GM18867 (cell line): Measurements from ENCODE around the gene MYO1F.
"Not testable (repeated sequence)": the region's sequence is repeated elsewhere in the genome, so short reads cannot be mapped to it uniquely, and the experiment has no call there.

Experiments used
- ATAC-seq: cut with Tn5 transposase; IDR thresholded peaks from one replicate; pipeline ENCODE4 v1.9.1; 2021; ENCODE audit warnings: mild to moderate bottlenecking, moderate library complexity; ENCODE audit not compliant: unreplicated experiment

Gene MYO1F

DNA sequence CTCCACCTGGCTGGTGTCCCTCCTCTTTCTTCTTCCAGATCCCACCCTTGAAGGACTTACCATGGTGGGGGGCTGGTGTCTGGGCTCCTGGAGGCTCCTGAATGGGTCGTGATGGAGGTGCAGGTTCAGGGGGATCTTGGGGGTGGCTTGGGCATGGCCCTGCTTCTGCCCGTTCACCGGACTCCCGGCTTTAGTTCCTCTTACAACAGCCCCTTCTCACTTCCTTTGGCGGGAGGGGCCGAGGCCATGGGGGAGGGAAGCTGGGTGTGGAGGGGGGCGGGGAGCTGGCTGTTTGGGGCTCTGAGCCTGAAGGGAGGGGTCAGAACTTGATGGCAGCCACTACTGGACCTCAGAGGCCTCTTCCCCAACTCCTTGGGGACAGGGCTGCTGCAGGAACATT lies at the start of gene MYO1F:
MYO1F (minus strand) TSS at position 196 of the 400 bp plus-strand sequence; CDS start at position 63, 133 bp downstream.
- ATAC-seq: no peak

DNA sequence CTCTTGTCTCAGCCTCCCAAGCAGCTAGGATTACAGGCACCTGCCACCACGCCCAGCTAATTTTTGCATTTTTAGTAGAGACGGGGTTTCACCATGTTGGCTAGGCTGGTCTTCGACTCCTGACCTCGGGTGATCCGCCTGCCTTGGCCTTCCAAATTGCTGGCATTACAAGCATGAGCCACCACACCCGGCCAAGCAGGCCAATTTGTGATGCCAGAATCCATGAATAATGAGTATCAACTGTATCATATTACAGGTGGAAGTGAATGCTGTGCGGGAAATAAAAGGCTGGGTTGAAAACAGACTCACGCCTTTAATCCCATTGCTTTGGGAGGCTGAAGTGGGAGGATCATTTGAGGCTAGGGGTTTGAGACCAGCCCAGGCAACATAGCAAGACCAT lies 49.6 kb upstream of the MYO1F start:
- no peak for ATAC-seq

- not testable (repeated sequence) for ATAC-seq
These were observed 45.6 kb upstream of the MYO1F start for GRCh38 chr19:8622886-8623285.

DNA sequence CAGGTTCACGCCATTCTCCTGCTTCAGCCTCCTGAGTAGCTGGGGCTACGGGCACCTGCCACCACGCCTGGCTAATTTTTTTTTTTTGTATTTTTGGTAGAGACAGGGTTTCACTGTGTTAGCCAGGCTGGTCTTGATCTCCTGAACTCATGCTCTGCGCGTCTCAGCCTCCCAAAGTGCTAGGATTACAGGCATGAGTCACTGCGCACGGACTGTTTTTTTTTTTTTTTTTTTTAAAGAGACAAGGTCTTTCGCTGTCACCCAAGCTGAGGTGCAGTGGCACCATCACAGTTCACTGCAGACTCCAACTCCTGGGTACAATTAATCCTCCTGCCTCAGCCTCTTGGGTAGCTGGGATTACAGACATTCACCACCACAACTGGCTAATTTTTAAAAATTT lies 41.5 kb upstream of the MYO1F start:
- ATAC-seq: no peak

- ATAC-seq: no peak
These were observed 40.7 kb upstream of the MYO1F start for GRCh38 chr19:8617984-8618383.

GRCh38 chr19:8617325-8617724 lies 40.1 kb upstream of the MYO1F start:
- not testable (repeated sequence) for ATAC-seq

DNA sequence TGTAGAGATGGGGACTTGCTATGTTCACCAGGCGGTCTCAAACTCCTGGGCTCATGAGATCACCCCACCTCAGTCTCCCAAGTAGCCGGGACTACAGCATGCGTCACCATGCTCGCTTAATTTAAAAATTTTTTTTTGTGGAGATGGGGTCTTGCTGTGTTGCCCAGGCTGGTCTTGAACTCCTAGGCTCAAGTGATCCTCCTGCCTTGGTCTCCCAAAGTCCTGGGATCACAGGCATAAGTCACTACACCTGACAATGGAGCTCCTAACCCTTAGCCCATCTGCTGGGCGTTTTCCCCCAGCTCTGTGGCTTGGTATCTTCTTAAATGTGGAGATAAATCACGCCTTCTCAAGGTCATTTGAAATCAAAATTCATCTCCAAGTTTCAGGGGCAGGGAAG lies 39.6 kb upstream of the MYO1F start:
- no peak for ATAC-seq

DNA sequence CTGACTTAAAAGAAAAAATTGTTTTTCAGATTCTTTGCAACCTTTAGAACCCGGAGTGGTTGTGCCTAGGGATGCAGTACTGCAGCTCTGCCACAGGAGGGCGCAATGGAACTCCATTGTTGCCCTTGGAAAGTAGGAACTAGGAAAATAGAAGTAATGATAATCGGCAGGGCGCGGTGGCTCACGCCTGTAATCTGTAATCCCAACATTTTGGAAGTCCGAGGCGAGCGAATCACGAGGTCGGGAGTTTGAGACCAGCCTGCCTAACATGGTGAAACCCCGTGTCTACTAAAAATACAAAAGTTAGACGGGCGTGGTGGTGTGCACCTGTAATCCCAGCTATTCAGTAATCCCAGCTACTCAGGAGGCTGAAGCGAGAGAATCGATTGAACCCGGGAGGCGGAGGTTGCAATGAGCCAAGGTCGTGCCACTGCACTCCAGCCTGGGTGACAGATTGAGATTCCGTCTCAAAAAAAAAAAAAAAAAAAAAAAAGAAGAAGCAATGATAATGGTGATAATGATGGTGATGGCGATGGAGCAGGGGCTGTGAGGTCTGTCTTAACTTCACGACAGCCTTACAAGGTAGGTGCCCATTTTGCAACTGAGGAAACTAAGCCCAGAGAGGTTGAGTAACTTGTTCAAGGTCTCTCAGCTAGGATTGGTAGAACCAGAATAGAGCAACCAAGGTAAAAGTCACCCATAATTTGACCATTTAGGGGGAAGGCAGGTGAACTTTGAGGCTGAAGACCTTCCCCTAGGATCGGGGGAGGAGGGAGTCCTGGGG lies 38.8 kb upstream of the MYO1F start:
- ATAC-seq: no peak

DNA sequence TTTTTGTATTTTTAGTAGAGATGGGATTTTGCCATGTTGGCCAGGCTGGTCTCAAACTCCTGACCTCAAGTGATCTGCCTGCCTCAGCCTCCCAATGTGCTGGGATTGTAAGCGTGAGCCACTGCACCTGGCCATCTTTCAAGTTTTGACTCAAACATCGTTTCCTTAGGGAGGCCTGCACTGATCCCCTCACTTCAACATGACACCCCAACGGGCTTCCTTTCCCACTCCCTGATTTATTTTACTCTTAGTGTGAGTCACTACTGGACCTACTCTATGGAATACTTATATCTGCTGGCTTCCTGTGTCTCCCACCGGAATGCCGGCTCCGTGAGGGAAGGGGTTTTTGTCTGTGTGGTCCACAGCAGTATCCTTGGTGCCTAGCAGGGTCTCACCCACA lies 37.8 kb upstream of the MYO1F start:
- no peak for ATAC-seq

GRCh38 chr19:8614455-8614854 lies 37.2 kb upstream of the MYO1F start:
- no peak for ATAC-seq

DNA sequence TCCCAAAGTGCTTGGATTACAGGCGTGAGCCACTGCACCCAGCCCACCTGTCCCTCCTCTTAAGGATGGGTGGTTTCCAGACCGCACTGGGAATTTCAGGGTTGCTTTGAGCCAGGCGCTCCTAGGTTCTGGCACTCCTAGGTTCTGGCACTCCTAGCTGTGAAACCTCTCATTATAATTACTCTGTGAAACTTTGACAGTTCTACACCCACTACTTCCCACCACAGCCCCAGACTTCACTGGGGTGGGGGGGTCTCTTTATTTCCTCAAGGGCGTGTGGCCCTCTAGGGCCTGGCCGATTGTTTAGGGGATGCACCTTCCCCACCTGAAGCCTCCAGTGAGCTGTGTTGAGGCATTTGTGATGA lies 35.5 kb upstream of the MYO1F start:
- ATAC-seq: no peak

DNA sequence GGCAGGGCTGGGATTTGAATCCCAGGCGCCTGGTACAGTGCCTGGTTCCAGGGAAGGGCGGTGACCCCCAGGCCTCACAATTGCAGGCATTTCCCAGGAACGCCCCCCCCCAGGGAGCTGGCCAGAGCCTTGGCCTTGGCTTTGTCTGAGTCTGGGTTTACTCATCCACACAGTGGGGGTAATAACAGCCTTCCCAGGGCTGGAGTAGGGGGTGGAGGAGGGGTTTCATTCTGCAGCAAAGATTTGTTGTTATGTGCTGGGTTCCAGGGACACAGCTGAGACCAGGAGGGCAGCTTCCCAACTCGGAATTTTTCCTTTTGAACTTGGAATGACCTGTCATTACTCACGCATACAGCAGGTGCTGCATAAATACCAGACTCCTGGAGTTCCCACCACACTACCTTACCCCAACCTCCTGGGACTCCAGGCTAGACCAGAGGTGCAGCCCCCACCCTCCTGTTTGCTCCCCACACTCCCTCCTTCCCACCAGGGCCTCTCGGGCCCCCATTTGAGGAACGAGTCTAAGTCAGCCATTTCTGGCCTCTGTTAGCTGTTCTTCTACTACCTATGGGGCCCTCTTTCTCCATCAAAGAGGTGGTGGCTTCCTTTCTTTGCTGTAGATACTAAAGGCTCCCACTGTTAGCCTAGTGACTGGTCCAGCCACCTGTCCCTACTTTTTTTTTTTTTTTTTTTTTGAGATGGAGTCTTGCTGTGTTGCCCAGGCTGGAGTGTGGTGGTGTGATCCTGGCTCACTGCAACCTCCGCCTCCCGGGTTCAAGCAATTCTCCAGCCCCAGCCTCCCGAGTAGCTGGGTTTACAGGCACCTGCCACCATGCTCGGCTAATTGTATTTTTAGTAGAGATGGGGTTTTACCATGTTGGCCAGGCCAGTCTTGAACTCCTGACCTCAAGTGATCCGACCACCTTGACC lies 34.9 kb upstream of the MYO1F start:
- no peak for ATAC-seq

GRCh38 chr19:8611391-8611876 lies 34.2 kb upstream of the MYO1F start:
- no peak for ATAC-seq

DNA sequence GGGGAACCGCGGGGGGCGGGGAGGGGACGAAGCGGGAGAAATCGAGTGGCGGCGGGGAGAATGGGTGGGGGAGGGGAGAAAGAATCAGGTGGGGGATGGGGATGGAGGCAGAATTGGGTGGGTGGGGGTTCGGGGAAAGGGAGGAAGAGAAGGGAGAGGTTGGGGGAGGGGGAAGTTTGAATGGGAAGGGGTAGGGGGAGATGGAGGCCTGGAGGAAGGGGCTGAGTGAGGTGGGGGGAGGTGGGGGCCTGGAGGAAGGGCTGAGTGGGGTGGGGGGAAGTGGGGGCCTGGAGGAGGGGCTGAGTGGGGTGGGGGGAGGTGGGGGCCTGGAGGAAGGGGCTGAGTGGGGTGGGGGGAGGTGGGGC lies 33.7 kb upstream of the MYO1F start:
- ATAC-seq: no peak

- ATAC-seq: no peak
These were observed 33.0 kb upstream of the MYO1F start, which contains the start of gene ADAMTS10 for GRCh38 chr19:8610041-8610935. Gene ADAMTS10 (minus strand): TSS chr19:8610715. CDS start chr19:8605710, 5,005 bp downstream.

GRCh38 chr19:8609279-8610040 lies 32.2 kb upstream of the MYO1F start:
- ATAC-seq: no peak

- no peak for ATAC-seq
These were observed 31.7 kb upstream of the MYO1F start for GRCh38 chr19:8608941-8609278.

DNA sequence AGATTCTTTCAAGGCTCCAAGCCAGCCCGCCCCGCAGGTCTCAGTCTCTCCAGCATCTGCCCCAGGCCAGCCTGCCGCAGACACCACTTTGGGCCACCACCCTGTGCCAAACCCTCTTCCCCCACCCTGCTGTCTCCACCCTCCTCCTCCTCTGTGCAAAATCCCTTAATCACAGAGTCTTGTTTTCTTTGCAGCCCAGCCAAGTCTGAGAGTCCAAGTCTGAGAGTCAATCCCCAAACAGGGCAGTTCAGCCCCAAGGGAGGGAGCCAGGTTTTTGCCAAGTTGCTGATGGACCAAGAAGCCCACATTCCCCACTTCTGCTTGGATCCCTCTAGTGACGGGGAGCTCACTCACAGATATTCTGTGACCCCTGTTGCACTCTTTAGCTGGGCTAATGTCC lies 30.1 kb upstream of the MYO1F start:
- ATAC-seq: no peak

DNA sequence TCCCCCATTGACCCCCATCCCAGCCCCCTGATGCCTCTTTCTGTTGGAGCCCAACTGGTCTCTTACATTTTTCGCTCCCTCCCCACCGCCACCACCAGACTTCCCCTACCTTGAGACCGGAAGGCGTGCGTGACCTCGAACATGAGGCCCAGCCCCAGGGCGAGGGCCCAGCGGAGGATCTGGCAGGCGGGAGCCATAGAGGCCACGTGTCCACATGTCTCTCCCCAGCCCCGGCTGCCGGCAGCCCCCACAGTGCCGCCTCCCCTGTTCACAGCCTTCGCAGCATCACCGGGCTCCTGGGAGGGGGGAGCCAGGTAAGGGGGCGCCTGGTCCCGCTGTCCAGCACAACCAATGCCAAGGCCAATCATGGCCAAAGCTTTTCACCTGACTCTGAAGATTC lies 28.3 kb upstream of the MYO1F start:
- ATAC-seq: no peak

DNA sequence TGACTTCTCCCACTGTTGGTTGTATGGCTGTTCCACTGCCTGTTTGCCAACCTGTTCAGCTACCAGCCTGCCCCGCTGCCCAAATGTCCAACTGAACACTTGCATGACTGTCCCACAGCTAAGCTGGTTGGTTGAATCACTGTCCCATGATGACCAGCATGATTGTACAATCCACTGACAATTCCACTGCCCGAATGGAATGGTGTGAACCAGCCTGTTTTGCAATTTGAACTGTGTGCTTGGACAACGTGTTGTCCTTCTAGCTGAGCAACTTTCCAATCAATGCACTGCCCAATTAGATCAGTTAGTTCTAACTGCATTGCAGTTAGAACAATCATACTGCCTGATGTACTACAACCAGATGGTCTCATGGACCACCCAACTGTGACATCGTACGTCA lies 24.6 kb upstream of the MYO1F start:
- ATAC-seq: no peak
